Ascending aorta (tissue), 2 donors: Measurements from ENCODE around the gene NDUFAF5. TPM values are rescaled to one million over a fixed set of nuclear protein-coding genes. Genes with fewer than 3 reads are reported as not detected.
"Not testable (repeated sequence)": the region's sequence is repeated elsewhere in the genome, so short reads cannot be mapped to it uniquely, and the experiment has no call there.

Experiments used
- DNase-seq, 2 donors: peaks; one replicate each; pipeline ENCODE4 v3.0.0-alpha.2; 2019; ENCODE audit warnings: low spot score in 2 of 2
- H3K27ac ChIP-seq, 2 donors: fragments of 200-600 bp; sonication (generic); one replicate each; pipeline ENCODE4 v1.5.1; 2016 to 2017; ENCODE audit warnings: mild to moderate bottlenecking in 1 of 2
- H3K27me3 ChIP-seq: fragments of 200-600 bp; sonication (generic); one replicate; pipeline ENCODE4 v1.5.1; 2017
- H3K36me3 ChIP-seq, 2 donors: fragments of 200-600 bp; sonication (generic); one replicate each; pipeline ENCODE4 v1.5.1; 2016
- H3K4me1 ChIP-seq, 2 donors: fragments of 200-600 bp; sonication (generic); one replicate each; pipeline ENCODE4 v1.5.1; 2016 to 2017; ENCODE audit warnings: mild to moderate bottlenecking in 1 of 2
- H3K4me3 ChIP-seq, 2 donors: fragments of 200-600 bp; sonication (generic); one replicate each; pipeline ENCODE4 v1.5.1; 2016 to 2017; ENCODE audit warnings: mild to moderate bottlenecking in 1 of 2
- H3K9me3 ChIP-seq, 2 donors: fragments of 200-600 bp; sonication (generic); one replicate each; pipeline ENCODE4 v1.5.1; 2016
- CTCF ChIP-seq, 3 experiments: fragments of 200-600 bp in 2 of 3; fragments of 450-650 bp in 1 of 3; sonication (generic) in 2 of 3; IDR thresholded peaks; one replicate each; pipeline ENCODE4 v1.5.1; 2016 to 2019; ENCODE audit warnings: antibody characterized with exemption in 3 of 3, mild to moderate bottlenecking in 1 of 3, moderate library complexity in 1 of 3
- intact Hi-C: fragments of 100-400 bp; cut with DNase I; formaldehyde crosslinking; loops from one replicate; pipeline ENCODE4 v1.15.1; 2023
- total RNA-seq: library from RNA; depleted of rRNA; stranded (reverse); fragments of >200 nt; gene quantifications from one replicate; pipeline ENCODE4 v1.1.0, GENCODE V29; 2016

The NDUFAF5 gene
- total RNA-seq, 1 donor from 2014 or later, result 84.3 TPM

DNA sequence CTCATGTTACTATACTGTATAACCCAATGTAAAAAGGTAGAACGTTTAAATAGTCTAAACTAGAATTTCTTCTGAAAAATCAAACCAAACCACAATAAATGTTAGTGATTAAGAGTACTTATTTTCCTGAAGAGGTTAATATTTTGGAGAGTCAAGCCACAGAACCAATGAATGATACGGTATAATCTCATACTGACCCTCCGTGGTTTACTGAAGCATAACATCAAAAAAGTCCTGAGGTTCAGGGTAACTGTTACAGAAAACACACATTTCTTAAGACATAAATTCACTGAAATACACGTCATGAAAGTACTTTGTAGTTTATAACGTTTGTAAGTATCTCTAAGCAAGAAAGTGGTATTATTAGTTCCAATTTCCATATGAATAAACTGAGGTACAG lies 29.0 kb upstream of the NDUFAF5 start:
- peak in 2 of 3 experiments; percentile 38 to 57 for TF ChIP-seq CTCF (IDR thresholded peaks at IDR 0.05)
- Histone ChIP-seq H3K4me1 (peaks cover 0 to 2% of the 10 kb centered on the region in 2 donors), H3K9me3 (no peaks in the 10 kb centered on the region), H3K27ac (peak overlapping the region; percentile 47 to 51), H3K4me3 (no peak overlapping the region), H3K27me3 (no peaks in the 10 kb centered on the region), H3K36me3 (peaks cover 18 to 22% of the 10 kb centered on the region in 2 donors)
- no peak for DNase-seq
- intact Hi-C loops, result loop anchor here (5.0 to 10.0 kb wide), 3 partner anchors 129 to 421 kb away; no protein-coding TSS in a partner anchor

- peaks cover 14 to 22% of the 10 kb centered on the region in 2 donors for H3K36me3 ChIP-seq
- peak overlapping the region; percentile 47 to 51 for H3K27ac ChIP-seq
- H3K4me3 ChIP-seq, result no peak overlapping the region
- intact Hi-C loops, result loop anchor here (5.0 to 10.0 kb wide), 3 partner anchors 129 to 422 kb away; no protein-coding TSS in a partner anchor
- no peak for TF ChIP-seq CTCF (IDR thresholded peaks at IDR 0.05)
- peaks cover 0 to 2% of the 10 kb centered on the region in 2 donors for H3K4me1 ChIP-seq
- no peaks in the 10 kb centered on the region for H3K9me3 ChIP-seq
- H3K27me3 ChIP-seq, result no peaks in the 10 kb centered on the region
- DNase-seq, result no peak
Measured at GRCh38 chr20:13756551-13756950, 28.3 kb upstream of the NDUFAF5 start.

DNA sequence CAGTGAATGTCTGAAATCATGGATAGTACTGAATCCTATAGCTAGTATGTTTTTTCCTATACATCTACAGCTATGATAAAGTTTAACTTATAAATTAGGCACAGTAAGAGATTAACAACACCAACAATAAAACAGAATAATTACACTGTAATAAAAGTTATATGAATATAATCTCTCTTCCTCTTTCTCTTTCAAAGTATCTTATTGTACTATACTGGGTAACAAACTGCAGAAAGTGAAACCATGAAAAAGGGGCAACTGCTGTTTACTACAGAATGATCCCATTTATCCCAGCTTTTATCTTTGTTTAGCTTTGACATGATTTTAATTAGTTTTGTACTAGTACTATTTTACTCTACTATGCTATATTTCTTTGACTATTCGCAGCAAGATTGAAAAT lies 25.9 kb upstream of the NDUFAF5 start:
- no peak for TF ChIP-seq CTCF (IDR thresholded peaks at IDR 0.05)
- Histone ChIP-seq H3K36me3 (peaks cover 14 to 22% of the 10 kb centered on the region in 2 donors), H3K9me3 (no peaks in the 10 kb centered on the region), H3K4me1 (peaks cover 0 to 2% of the 10 kb centered on the region in 2 donors), H3K4me3 (no peak overlapping the region), H3K27ac (no peak overlapping the region), H3K27me3 (no peaks in the 10 kb centered on the region)
- intact Hi-C loops, result loop anchor here (5.0 to 10.0 kb wide), 3 partner anchors 132 to 424 kb away; no protein-coding TSS in a partner anchor
- no peak for DNase-seq

GRCh38 chr20:13760451-13760946 lies 24.3 kb upstream of the NDUFAF5 start:
- H3K9me3 ChIP-seq, H3K27me3 ChIP-seq, H3K4me3 ChIP-seq, intact Hi-C loops, H3K4me1 ChIP-seq, DNase-seq, H3K27ac ChIP-seq: not testable (repeated sequence)
- peaks cover 29 to 36% of the 10 kb centered on the region in 2 donors for H3K36me3 ChIP-seq

DNA sequence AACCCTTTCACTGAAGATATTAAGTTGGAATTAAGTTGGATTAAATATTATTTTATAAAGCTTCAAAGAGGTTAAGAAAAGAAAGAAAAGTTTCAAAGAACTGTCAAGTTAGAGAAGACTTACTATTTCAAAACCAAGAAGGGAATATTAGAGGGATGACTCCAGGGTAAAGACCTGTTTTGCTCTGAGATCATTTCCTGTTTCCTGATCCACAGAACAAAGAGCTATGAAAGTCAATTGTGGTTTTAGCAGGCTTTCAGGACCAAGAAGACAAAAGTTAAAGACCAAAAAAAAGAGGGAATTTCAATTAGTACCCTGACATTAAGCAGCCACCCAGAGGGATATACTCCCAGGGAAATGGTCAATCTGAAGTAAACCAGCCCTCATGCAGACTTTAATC lies 19.5 kb upstream of the NDUFAF5 start:
- Histone ChIP-seq H3K27me3 (no peaks in the 10 kb centered on the region), H3K27ac (no peak overlapping the region), H3K9me3 (peaks cover 0 to 5% of the 10 kb centered on the region in 2 donors), H3K36me3 (peaks cover 38 to 60% of the 10 kb centered on the region in 2 donors), H3K4me1 (no peaks in the 10 kb centered on the region), H3K4me3 (no peak overlapping the region)
- TF ChIP-seq CTCF (IDR thresholded peaks at IDR 0.05), result no peak
- intact Hi-C loops, result no loop called here
- DNase-seq, result no peak

DNA sequence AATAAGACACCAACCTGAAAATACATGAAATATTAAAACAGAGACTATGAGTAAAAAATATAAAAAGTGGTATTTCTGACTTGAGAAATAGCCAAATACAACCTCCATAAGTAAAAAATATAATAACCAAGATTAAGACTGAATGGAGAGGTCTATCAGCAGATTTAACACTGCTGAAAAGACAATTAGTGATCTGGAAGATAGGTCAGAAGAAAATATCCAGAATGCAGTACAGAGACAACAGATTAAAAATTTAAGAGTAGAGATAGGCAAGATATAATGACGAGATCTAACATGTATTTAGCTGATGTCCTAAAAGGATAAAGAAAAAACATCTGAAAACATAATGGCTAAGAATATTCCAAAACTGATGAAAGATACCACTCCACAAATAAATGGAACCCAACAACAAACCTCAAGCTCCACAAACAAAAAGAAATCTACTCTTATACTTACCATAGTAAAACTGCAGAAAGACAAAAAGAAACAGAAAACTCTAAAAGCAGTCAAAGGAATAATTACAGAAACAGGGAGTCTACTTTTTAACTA lies 18.9 kb upstream of the NDUFAF5 start:
- Histone ChIP-seq H3K36me3 (peaks cover 44 to 63% of the 10 kb centered on the region in 2 donors), H3K27ac (no peak overlapping the region), H3K4me3 (no peak overlapping the region), H3K4me1 (no peaks in the 10 kb centered on the region), H3K27me3 (no peaks in the 10 kb centered on the region), H3K9me3 (peaks cover 0 to 5% of the 10 kb centered on the region in 2 donors)
- TF ChIP-seq CTCF (IDR thresholded peaks at IDR 0.05), result no peak
- no peak for DNase-seq
- intact Hi-C loops, result no loop called here
